Measurements from ENCODE around the gene IDH3A.

Gene IDH3A

GRCh38 chr15:78149068-78149804 lies at the start of gene IDH3A:
Gene IDH3A (plus strand): TSS chr15:78149362. CDS start chr15:78149404, 42 bp downstream.
- in situ Hi-C loops (cut with HindIII; ENCODE audit: low sequenced_read_pairs): loop anchor here (25.0 kb wide), 1 partner anchor 138 kb away; the partner anchor contains the start of gene SKIC8

- in situ Hi-C loops (cut with HindIII; ENCODE audit: low sequenced_read_pairs): no loop called here
Observed at GRCh38 chr15:78100886-78101285, 48.3 kb upstream of the IDH3A start.

- in situ Hi-C loops (cut with HindIII; ENCODE audit: low sequenced_read_pairs): no loop called here
Observed at GRCh38 chr15:78101423-78102105, 47.6 kb upstream of the IDH3A start.

- in situ Hi-C loops (cut with HindIII; ENCODE audit: low sequenced_read_pairs): no loop called here
Observed at GRCh38 chr15:78102211-78102610, 47.0 kb upstream of the IDH3A start.

- in situ Hi-C loops (cut with HindIII; ENCODE audit: low sequenced_read_pairs): no loop called here
Observed at GRCh38 chr15:78102741-78103140, 46.4 kb upstream of the IDH3A start.

- in situ Hi-C loops (cut with HindIII; ENCODE audit: low sequenced_read_pairs): no loop called here
Observed at GRCh38 chr15:78103406-78104118, 45.6 kb upstream of the IDH3A start.

- in situ Hi-C loops (cut with HindIII; ENCODE audit: low sequenced_read_pairs): no loop called here
Observed at GRCh38 chr15:78104119-78104479, 45.1 kb upstream of the IDH3A start.

GRCh38 chr15:78104566-78105475 lies 44.3 kb upstream of the IDH3A start:
- in situ Hi-C loops (cut with HindIII; ENCODE audit: low sequenced_read_pairs): no loop called here

GRCh38 chr15:78105476-78106241 lies 43.5 kb upstream of the IDH3A start:
- in situ Hi-C loops (cut with HindIII; ENCODE audit: low sequenced_read_pairs): no loop called here

GRCh38 chr15:78107471-78107870 lies 41.7 kb upstream of the IDH3A start:
- in situ Hi-C loops (cut with HindIII; ENCODE audit: low sequenced_read_pairs): no loop called here

GRCh38 chr15:78108300-78109084 lies 40.7 kb upstream of the IDH3A start:
- in situ Hi-C loops (cut with HindIII; ENCODE audit: low sequenced_read_pairs): no loop called here

- in situ Hi-C loops (cut with HindIII; ENCODE audit: low sequenced_read_pairs): no loop called here
Observed at GRCh38 chr15:78109156-78109555, 40.0 kb upstream of the IDH3A start.

GRCh38 chr15:78110096-78110495 lies 39.1 kb upstream of the IDH3A start:
- in situ Hi-C loops (cut with HindIII; ENCODE audit: low sequenced_read_pairs): no loop called here

GRCh38 chr15:78110916-78111475 lies 38.2 kb upstream of the IDH3A start:
- in situ Hi-C loops (cut with HindIII; ENCODE audit: low sequenced_read_pairs): no loop called here

GRCh38 chr15:78111788-78112187 lies 37.4 kb upstream of the IDH3A start:
- in situ Hi-C loops (cut with HindIII; ENCODE audit: low sequenced_read_pairs): no loop called here

GRCh38 chr15:78112551-78112950 lies 36.6 kb upstream of the IDH3A start:
- in situ Hi-C loops (cut with HindIII; ENCODE audit: low sequenced_read_pairs): no loop called here

- in situ Hi-C loops (cut with HindIII; ENCODE audit: low sequenced_read_pairs): no loop called here
Observed at GRCh38 chr15:78120523-78120922, 28.6 kb upstream of the IDH3A start.

- in situ Hi-C loops (cut with HindIII; ENCODE audit: low sequenced_read_pairs): loop anchor here (25.0 kb wide), 1 partner anchor 162 kb away; the partner anchor contains the start of gene SKIC8
Observed at GRCh38 chr15:78125267-78125666, 23.9 kb upstream of the IDH3A start.

GRCh38 chr15:78127882-78128281 lies 21.3 kb upstream of the IDH3A start:
- in situ Hi-C loops (cut with HindIII; ENCODE audit: low sequenced_read_pairs): loop anchor here (25.0 kb wide), 1 partner anchor 159 kb away; the partner anchor contains the start of gene SKIC8
